Measurements from ENCODE around the gene GLMP. TPM values are rescaled to one million over a fixed set of nuclear protein-coding genes. Genes with fewer than 3 reads are reported as not detected.

The GLMP gene
- total and polyA plus RNA-seq, 2 of the 13 experiments (the other 11 are each of a cell fraction or from before 2014, with no cell fraction given) = 44.6 to 75.8 TPM

DNA sequence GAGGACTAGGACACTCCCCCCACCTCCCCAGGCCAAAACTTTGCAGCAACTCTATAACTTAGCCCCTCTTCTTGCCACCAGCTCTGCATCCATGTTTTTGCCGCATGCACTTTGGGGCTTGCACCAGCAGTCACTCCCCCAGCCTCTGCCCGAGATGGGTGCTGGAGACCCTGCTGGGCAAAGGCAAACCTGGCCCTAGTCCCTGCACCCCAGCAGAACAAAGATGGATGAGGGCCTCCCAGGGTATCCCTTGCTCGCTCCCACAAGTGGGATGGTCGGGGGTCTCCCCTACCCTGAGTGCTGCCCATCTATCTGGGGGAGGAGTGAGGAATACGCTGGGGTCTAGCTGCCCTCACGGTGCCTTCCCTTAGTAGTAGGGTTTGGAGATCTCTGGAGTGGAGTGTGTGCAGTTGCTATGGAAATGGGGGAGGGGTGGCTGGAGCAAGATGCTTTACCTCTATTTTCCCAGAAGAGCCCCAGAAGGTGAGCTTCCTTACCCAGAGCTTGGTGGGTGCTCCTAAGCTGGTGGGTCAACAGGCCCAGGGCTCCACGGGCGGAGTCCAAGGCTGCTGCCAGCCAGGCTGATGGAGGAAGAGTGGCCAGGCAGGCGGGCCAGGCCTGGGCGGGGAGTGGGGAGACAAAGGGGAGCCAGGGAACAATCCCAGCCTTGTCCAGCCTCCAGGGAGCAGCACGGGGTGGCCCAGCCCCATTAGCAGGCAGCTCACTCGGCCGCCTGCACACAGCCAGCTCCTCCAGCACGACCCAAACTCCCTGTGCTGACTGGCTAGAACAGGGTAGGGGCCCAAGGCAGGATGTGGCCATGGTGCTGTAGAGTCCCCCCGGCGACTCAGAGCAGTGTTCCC lies 47.8 kb downstream of the GLMP start, which contains the start of gene PAQR6 (continued):
- TF ChIP-seq ZBTB8A (CRISPR knock-in tag; IDR thresholded peaks at IDR 0.05; ENCODE audit: borderline replicate concordance, low read depth) = no peak
- no peak for TF ChIP-seq ZBTB7A (CRISPR knock-in tag; IDR thresholded peaks at IDR 0.05)
- TF ChIP-seq NONO (IDR thresholded peaks at IDR 0.05) = no peak
- TF ChIP-seq NONO (CRISPR knock-in tag; conservative IDR thresholded peaks at IDR 0.05) = peak; percentile 30; the same call in 1 of the 2 replicates
- 0 out of 2 replicates have a peak, but pooled peaks have one; percentile 23 for TF ChIP-seq KDM2A (CRISPR knock-in tag; IDR thresholded peaks at IDR 0.05; ENCODE audit: borderline replicate concordance, low read depth)
- TF ChIP-seq, protein P1, sequence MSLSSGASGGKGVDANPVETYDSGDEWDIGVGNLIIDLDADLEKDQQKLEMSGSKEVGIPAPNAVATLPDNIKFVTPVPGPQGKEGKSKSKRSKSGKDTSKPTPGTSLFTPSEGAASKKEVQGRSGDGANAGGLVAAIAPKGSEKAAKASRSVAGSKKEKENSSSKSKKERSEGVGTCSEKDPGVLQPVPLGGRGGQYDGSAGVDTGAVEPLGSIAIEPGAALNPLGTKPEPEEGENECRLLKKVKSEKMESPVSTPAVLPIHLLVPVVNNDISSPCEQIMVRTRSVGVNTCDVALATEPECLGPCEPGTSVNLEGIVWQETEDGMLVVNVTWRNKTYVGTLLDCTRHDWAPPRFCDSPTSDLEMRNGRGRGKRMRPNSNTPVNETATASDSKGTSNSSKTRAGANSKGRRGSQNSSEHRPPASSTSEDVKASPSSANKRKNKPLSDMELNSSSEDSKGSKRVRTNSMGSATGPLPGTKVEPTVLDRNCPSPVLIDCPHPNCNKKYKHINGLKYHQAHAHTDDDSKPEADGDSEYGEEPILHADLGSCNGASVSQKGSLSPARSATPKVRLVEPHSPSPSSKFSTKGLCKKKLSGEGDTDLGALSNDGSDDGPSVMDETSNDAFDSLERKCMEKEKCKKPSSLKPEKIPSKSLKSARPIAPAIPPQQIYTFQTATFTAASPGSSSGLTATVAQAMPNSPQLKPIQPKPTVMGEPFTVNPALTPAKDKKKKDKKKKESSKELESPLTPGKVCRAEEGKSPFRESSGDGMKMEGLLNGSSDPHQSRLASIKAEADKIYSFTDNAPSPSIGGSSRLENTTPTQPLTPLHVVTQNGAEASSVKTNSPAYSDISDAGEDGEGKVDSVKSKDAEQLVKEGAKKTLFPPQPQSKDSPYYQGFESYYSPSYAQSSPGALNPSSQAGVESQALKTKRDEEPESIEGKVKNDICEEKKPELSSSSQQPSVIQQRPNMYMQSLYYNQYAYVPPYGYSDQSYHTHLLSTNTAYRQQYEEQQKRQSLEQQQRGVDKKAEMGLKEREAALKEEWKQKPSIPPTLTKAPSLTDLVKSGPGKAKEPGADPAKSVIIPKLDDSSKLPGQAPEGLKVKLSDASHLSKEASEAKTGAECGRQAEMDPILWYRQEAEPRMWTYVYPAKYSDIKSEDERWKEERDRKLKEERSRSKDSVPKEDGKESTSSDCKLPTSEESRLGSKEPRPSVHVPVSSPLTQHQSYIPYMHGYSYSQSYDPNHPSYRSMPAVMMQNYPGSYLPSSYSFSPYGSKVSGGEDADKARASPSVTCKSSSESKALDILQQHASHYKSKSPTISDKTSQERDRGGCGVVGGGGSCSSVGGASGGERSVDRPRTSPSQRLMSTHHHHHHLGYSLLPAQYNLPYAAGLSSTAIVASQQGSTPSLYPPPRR (CRISPR knock-in tag; IDR thresholded peaks at IDR 0.05; ENCODE audit: borderline replicate concordance) = no peak
- TF ChIP-seq, protein P2, sequence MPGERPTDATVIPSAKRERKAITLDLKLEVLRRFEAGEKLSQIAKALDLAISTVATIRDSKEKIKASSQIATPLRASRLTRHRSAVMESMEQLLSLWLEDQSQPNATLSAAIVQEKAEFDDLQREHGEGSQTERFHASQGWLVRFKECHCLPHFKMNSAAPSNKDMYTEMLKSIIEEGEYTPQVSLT (CRISPR knock-in tag; IDR thresholded peaks at IDR 0.05; ENCODE audit: borderline replicate concordance, low read depth) = no peak
- TF ChIP-seq, protein P3, sequence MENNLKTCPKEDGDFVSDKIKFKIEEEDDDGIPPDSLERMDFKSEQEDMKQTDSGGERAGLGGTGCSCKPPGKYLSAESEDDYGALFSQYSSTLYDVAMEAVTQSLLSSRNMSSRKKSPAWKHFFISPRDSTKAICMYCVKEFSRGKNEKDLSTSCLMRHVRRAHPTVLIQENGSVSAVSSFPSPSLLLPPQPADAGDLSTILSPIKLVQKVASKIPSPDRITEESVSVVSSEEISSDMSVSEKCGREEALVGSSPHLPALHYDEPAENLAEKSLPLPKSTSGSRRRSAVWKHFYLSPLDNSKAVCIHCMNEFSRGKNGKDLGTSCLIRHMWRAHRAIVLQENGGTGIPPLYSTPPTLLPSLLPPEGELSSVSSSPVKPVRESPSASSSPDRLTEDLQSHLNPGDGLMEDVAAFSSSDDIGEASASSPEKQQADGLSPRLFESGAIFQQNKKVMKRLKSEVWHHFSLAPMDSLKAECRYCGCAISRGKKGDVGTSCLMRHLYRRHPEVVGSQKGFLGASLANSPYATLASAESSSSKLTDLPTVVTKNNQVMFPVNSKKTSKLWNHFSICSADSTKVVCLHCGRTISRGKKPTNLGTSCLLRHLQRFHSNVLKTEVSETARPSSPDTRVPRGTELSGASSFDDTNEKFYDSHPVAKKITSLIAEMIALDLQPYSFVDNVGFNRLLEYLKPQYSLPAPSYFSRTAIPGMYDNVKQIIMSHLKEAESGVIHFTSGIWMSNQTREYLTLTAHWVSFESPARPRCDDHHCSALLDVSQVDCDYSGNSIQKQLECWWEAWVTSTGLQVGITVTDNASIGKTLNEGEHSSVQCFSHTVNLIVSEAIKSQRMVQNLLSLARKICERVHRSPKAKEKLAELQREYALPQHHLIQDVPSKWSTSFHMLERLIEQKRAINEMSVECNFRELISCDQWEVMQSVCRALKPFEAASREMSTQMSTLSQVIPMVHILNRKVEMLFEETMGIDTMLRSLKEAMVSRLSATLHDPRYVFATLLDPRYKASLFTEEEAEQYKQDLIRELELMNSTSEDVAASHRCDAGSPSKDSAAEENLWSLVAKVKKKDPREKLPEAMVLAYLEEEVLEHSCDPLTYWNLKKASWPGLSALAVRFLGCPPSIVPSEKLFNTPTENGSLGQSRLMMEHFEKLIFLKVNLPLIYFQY (CRISPR knock-in tag; IDR thresholded peaks at IDR 0.05; ENCODE audit: borderline replicate concordance) = no peak
- no peak for TF ChIP-seq MYNN (CRISPR knock-in tag; IDR thresholded peaks at IDR 0.05; ENCODE audit: low read depth)
- TF ChIP-seq ZIK1 (CRISPR knock-in tag; IDR thresholded peaks at IDR 0.05; ENCODE audit: borderline replicate concordance, low read depth) = no peak
- TF ChIP-seq, protein P4, sequence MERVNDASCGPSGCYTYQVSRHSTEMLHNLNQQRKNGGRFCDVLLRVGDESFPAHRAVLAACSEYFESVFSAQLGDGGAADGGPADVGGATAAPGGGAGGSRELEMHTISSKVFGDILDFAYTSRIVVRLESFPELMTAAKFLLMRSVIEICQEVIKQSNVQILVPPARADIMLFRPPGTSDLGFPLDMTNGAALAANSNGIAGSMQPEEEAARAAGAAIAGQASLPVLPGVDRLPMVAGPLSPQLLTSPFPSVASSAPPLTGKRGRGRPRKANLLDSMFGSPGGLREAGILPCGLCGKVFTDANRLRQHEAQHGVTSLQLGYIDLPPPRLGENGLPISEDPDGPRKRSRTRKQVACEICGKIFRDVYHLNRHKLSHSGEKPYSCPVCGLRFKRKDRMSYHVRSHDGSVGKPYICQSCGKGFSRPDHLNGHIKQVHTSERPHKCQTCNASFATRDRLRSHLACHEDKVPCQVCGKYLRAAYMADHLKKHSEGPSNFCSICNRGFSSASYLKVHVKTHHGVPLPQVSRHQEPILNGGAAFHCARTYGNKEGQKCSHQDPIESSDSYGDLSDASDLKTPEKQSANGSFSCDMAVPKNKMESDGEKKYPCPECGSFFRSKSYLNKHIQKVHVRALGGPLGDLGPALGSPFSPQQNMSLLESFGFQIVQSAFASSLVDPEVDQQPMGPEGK (CRISPR knock-in tag; IDR thresholded peaks at IDR 0.05) = 0 out of 2 replicates have a peak, but pooled peaks have one; percentile 26
- no peak for TF ChIP-seq SETDB1 (CRISPR knock-in tag; IDR thresholded peaks at IDR 0.05; ENCODE audit: borderline replicate concordance)
- no peak for TF ChIP-seq ZNF766 (CRISPR knock-in tag; IDR thresholded peaks at IDR 0.05; ENCODE audit: borderline replicate concordance)
- no peak for TF ChIP-seq RBAK (CRISPR knock-in tag; IDR thresholded peaks at IDR 0.05)
- TF ChIP-seq, protein P5, sequence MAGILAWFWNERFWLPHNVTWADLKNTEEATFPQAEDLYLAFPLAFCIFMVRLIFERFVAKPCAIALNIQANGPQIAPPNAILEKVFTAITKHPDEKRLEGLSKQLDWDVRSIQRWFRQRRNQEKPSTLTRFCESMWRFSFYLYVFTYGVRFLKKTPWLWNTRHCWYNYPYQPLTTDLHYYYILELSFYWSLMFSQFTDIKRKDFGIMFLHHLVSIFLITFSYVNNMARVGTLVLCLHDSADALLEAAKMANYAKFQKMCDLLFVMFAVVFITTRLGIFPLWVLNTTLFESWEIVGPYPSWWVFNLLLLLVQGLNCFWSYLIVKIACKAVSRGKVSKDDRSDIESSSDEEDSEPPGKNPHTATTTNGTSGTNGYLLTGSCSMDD (CRISPR knock-in tag; IDR thresholded peaks at IDR 0.05) = no peak
